ENCODE data around the gene FAM217A. TPM values are rescaled to one million over a fixed set of nuclear protein-coding genes. Genes with fewer than 3 reads are reported as not detected.

Gene FAM217A
- total and polyA plus RNA-seq, 10 of the 15 experiments (the other 5 are each of a cell fraction or from before 2014, with no cell fraction given), result 0.09 to 0.11 TPM; not detected in 8

GRCh38 chr6:4103929-4104328, 25.0 kb upstream of the FAM217A start (continued):
- TF ChIP-seq ZNF687 (IDR thresholded peaks at IDR 0.05), result no peak
- TF ChIP-seq TCF7 (IDR thresholded peaks at IDR 0.05; ENCODE audit: borderline replicate concordance), result no peak
- TF ChIP-seq ASH2L (IDR thresholded peaks at IDR 0.05; ENCODE audit: borderline replicate concordance, low read depth), result no peak
- no peak for TF ChIP-seq HSF1 (IDR thresholded peaks at IDR 0.05; ENCODE audit: low read depth, low read length)
- TF ChIP-seq RCOR1 (conservative IDR thresholded peaks at IDR 0.05; ENCODE audit: low read depth, low read length), result no peak
- no peak for TF ChIP-seq CHD4 (IDR thresholded peaks at IDR 0.05)
- no peak for TF ChIP-seq TBL1XR1 (IDR thresholded peaks at IDR 0.05; ENCODE audit: low read depth, low read length)
- TF ChIP-seq BCLAF1 (IDR thresholded peaks at IDR 0.05), result no peak
- TF ChIP-seq BHLHE40 (IDR thresholded peaks at IDR 0.05; ENCODE audit: borderline replicate concordance in 1 of 2, low read depth in 2 of 2, low read length in 1 of 2), result no peak
- TF ChIP-seq ZBTB40 (IDR thresholded peaks at IDR 0.05; ENCODE audit: borderline replicate concordance), result no peak

All from GM12878 (cell line).